ENCODE measurements around the gene TACC2.

The TACC2 gene

DNA sequence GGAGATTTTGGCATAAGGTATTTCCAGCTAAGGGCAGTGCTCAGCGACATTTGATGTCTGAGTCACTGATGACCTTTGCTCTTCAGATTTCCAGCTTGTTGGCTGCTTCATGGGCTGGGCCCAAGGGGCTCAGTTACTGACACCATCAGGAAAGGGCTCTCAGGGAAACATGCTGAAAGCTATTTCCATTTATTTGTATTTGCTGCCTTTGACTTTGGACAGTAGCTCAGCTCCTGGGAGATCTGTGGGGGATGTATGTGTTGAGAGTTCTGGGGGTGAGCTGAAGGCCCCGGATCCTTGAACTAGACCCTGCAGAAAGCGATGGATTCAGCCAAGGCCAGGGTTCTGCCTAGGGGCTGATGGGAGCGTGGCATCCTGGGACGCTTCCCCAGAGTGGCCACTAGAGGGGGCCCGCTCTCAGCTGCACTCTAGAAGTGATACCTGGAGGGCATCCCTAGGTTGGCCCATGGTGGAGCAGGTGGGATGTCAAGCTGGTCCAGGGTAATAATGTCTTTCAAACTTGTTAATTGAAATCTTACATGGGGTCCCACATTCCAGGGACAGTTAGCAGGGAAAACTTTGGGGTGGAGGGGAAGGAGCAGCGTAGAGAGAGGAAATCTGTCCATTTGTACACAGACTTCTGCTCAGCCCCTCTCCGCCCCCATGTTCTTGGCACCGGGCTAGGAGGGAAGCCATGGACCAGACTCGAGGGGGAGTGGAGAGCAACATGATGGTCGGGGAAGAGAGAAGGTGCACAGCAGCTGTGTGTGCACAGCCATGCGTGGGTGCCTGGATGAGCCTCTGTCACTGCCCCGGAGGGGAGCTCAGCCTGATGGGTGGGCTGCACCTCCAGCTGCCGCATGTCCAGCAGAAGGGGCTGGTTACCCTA is 279.1 kb downstream of the TACC2 start:
- H3K4me2 ChIP-seq (ENCODE audit: insufficient read depth, low read length), result no peak overlapping the region
- H4K20me1 ChIP-seq (ENCODE audit: insufficient read depth, low read length), result no peaks in the 10 kb centered on the region
- H3K36me3 ChIP-seq (ENCODE audit: insufficient read depth, low read length), result no peaks in the 10 kb centered on the region
- H3K9me3 ChIP-seq (ENCODE audit: insufficient read depth, low read length, severe bottlenecking), result no peaks in the 10 kb centered on the region
- H3K4me3 ChIP-seq (ENCODE audit: low read depth in 1 of 2, low read length in 2 of 2), result no peak overlapping the region
- H3K9ac ChIP-seq (ENCODE audit: low read depth, low read length), result no peak overlapping the region
- H2AFZ ChIP-seq (ENCODE audit: low read depth, low read length), result no peak overlapping the region
- no peak overlapping the region for H3K27ac ChIP-seq (ENCODE audit: low read length)
- H3K4me1 ChIP-seq (ENCODE audit: insufficient read depth, low read length), result no peaks in the 10 kb centered on the region
- no peak for TF ChIP-seq EZH2 (IDR thresholded peaks at IDR 0.05; ENCODE audit: borderline replicate concordance, low read depth, low read length, severe bottlenecking)
- TF ChIP-seq, protein P1, sequence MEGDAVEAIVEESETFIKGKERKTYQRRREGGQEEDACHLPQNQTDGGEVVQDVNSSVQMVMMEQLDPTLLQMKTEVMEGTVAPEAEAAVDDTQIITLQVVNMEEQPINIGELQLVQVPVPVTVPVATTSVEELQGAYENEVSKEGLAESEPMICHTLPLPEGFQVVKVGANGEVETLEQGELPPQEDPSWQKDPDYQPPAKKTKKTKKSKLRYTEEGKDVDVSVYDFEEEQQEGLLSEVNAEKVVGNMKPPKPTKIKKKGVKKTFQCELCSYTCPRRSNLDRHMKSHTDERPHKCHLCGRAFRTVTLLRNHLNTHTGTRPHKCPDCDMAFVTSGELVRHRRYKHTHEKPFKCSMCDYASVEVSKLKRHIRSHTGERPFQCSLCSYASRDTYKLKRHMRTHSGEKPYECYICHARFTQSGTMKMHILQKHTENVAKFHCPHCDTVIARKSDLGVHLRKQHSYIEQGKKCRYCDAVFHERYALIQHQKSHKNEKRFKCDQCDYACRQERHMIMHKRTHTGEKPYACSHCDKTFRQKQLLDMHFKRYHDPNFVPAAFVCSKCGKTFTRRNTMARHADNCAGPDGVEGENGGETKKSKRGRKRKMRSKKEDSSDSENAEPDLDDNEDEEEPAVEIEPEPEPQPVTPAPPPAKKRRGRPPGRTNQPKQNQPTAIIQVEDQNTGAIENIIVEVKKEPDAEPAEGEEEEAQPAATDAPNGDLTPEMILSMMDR (IDR thresholded peaks at IDR 0.05; ENCODE audit: borderline replicate concordance, extremely low read depth, low read length, poor library complexity, severe bottlenecking), result peak; percentile 90
- ATAC-seq (ENCODE audit: insufficient read depth, low read depth), result peak; percentile 93
- no peaks in the 10 kb centered on the region for H3K79me2 ChIP-seq (ENCODE audit: insufficient read depth, low read length)
- DNase-seq, result peak; percentile 55
- H3K27me3 ChIP-seq (ENCODE audit: insufficient read depth, low read length, poor library complexity), result peaks cover 2% of the 10 kb centered on the region

DNA sequence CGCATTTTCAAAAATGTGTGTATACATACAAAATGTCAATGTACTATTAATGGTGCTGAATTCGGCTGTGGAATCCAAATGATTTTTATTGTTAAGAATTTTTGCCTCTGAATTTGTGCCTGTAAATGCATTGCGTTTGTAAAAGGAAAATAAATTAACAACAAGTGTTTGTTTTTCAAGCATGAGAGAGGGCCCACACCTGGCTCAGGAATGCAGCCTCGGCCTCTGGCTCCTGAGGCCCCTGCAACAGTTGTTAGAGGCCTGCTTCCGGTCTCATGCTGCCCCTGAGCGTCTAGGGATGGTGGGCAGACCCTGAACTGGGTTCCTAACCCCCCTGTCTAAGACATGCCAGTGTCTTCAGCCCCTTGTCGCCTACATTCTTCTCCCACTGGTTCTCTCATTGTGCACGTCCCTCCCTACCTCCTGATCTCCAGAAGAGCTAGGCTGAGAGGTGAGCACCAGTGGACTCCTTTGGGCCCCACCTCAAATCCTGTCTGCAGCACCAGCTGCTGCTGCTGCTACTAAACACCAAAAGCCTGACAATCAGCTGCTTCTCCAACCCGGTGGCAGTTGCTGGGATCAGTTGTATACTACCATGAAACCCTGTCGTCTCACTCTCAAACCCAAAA is 280.2 kb downstream of the TACC2 start:
- DNase-seq (no peak), ATAC-seq (ENCODE audit: insufficient read depth, low read depth) (no peak)
- no peak overlapping the region for H2AFZ ChIP-seq (ENCODE audit: low read depth, low read length)
- no peak overlapping the region for H3K9ac ChIP-seq (ENCODE audit: low read depth, low read length)
- H3K4me2 ChIP-seq (ENCODE audit: insufficient read depth, low read length), result no peak overlapping the region
- no peak overlapping the region for H3K4me3 ChIP-seq (ENCODE audit: low read depth in 1 of 2, low read length in 2 of 2)
- H3K27me3 ChIP-seq (ENCODE audit: insufficient read depth, low read length, poor library complexity), result no peaks in the 10 kb centered on the region
- no peaks in the 10 kb centered on the region for H4K20me1 ChIP-seq (ENCODE audit: insufficient read depth, low read length)
- H3K4me1 ChIP-seq (ENCODE audit: insufficient read depth, low read length), result no peaks in the 10 kb centered on the region
- no peaks in the 10 kb centered on the region for H3K9me3 ChIP-seq (ENCODE audit: insufficient read depth, low read length, severe bottlenecking)
- no peak overlapping the region for H3K27ac ChIP-seq (ENCODE audit: low read length)
- H3K36me3 ChIP-seq (ENCODE audit: insufficient read depth, low read length), result no peaks in the 10 kb centered on the region
- H3K79me2 ChIP-seq (ENCODE audit: insufficient read depth, low read length), result no peaks in the 10 kb centered on the region
- TF ChIP-seq, protein P1 (IDR thresholded peaks at IDR 0.05; ENCODE audit: borderline replicate concordance, extremely low read depth, low read length, poor library complexity, severe bottlenecking), result no peak
- no peak for TF ChIP-seq EZH2 (IDR thresholded peaks at IDR 0.05; ENCODE audit: borderline replicate concordance, low read depth, low read length, severe bottlenecking)

GRCh38 chr10:122271076-122271475 is 282.1 kb downstream of the TACC2 start, which contains the start of gene BTBD16:
BTBD16 (plus strand) TSS chr10:122271296; CDS start chr10:122275082, 3,786 bp downstream.
- no peaks in the 10 kb centered on the region for H3K4me1 ChIP-seq (ENCODE audit: insufficient read depth, low read length)
- no peaks in the 10 kb centered on the region for H4K20me1 ChIP-seq (ENCODE audit: insufficient read depth, low read length)
- TF ChIP-seq, protein P1 (IDR thresholded peaks at IDR 0.05; ENCODE audit: borderline replicate concordance, extremely low read depth, low read length, poor library complexity, severe bottlenecking), result no peak
- TF ChIP-seq EZH2 (IDR thresholded peaks at IDR 0.05; ENCODE audit: borderline replicate concordance, low read depth, low read length, severe bottlenecking), result no peak

More at GRCh38 chr10:122271076-122271475, 282.1 kb downstream of the TACC2 start, which contains the start of gene BTBD16:
- no peak for ATAC-seq (ENCODE audit: insufficient read depth, low read depth)
- no peak within 1 kb of the TSS for H3K27ac ChIP-seq (ENCODE audit: low read length)
- no peaks in the 10 kb centered on the region for H3K36me3 ChIP-seq (ENCODE audit: insufficient read depth, low read length)
- no peak within 1 kb of the TSS for H3K4me2 ChIP-seq (ENCODE audit: insufficient read depth, low read length)
- DNase-seq, result no peak
- H3K27me3 ChIP-seq (ENCODE audit: insufficient read depth, low read length, poor library complexity), result no peaks in the 10 kb centered on the region
- no peaks in the 10 kb centered on the region for H3K79me2 ChIP-seq (ENCODE audit: insufficient read depth, low read length)
- H3K4me3 ChIP-seq (ENCODE audit: low read depth in 1 of 2, low read length in 2 of 2), result no peak within 1 kb of the TSS
- no peak within 1 kb of the TSS for H3K9ac ChIP-seq (ENCODE audit: low read depth, low read length)
- no peak within 1 kb of the TSS for H2AFZ ChIP-seq (ENCODE audit: low read depth, low read length)
- no peaks in the 10 kb centered on the region for H3K9me3 ChIP-seq (ENCODE audit: insufficient read depth, low read length, severe bottlenecking)

Measured in DND-41 (cell line).